AG09319 (cell line): ENCODE measurements around the gene VASP.

ENCODE experiments used
- DNase-seq: peaks from one replicate; pipeline ENCODE4 v3.0.0-alpha.2; 2010; ENCODE audit warnings: low read depth; ENCODE audit errors: extremely low read depth
- CTCF ChIP-seq: IDR thresholded peaks from 2 replicates; pipeline ENCODE4 v1.5.1; 2011; ENCODE audit warnings: low read depth, mild to moderate bottlenecking, inconsistent platforms, low read length, moderate library complexity

Gene VASP

GRCh38 chr19:45528149-45528743 lies 21.0 kb downstream of the VASP start:
- TF ChIP-seq CTCF = no peak
- DNase-seq = no peak

DNA sequence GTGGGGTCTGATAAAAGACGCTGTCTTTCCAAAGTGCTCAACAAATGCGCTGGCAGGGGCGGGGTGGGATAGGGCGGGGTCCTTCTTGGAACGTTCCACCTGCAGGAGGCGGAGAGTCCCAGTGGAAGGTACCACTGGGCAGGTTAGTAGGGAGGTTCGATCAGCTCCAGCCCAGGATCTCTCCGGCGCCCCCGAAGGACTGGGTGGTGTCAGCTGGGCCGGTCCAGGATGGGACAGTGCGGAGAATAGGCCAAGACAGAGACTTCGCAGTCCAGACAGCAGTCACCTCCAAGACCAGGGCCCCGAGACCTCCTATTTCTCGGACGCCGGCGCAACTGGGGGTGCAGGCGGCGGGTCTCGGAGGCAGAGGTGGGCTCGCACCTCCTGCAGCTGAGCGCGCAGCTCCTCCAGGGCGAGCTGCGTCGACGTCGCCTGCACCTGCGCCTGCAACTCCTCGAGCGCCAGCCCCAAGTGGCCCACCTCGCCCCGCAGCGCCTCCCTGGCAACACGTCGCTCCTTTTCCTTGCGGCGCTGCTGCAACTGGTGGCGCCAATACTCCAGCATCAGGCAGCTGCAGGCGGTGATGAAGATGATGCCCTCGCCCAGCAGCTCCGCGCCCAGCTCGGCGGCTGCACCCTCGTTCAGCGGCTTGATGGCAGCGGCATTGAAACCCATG lies 21.6 kb downstream of the VASP start:
- DNase-seq = no peak
- TF ChIP-seq CTCF = no peak

DNA sequence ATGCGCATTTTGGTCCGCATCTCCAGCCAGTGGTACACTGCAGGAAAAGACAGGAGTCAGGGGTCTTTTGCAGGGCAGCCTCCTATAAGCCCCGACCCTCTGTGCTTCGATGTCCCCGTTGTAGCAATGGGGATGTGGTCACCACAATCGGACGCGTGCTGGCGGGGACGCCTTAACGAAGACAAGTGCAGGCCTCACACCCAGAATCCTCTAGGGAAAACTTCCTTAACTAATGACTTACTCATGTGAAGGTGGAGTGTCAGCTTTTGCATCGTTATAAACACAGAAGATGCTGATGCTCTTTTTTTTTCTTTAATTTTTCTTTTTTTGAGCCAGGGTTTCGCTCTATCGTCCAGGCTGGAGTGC lies 22.1 kb downstream of the VASP start:
- no peak for TF ChIP-seq CTCF
- no peak for DNase-seq

DNA sequence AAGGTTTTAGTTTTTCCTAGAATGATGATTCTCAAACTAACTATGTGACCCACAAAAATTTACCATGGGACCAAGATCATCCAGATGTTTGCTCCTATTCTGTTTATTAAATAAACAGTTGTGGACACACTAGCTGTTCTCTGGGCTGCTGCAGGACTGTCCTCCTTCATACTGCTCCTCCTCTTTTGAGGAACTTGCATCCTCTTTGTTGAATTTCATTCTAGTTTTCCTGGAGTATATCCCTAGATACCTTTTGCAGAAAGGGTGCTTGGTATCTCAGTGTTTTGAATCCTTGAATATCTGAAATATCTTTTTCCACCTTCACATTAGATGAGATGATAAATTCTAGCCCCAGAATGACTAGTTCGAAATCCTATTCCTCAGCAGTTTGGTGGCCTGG lies 24.1 kb downstream of the VASP start:
- no peak for TF ChIP-seq CTCF
- DNase-seq = no peak

GRCh38 chr19:45539459-45539858 lies 32.2 kb downstream of the VASP start:
- DNase-seq = no peak
- no peak for TF ChIP-seq CTCF

DNA sequence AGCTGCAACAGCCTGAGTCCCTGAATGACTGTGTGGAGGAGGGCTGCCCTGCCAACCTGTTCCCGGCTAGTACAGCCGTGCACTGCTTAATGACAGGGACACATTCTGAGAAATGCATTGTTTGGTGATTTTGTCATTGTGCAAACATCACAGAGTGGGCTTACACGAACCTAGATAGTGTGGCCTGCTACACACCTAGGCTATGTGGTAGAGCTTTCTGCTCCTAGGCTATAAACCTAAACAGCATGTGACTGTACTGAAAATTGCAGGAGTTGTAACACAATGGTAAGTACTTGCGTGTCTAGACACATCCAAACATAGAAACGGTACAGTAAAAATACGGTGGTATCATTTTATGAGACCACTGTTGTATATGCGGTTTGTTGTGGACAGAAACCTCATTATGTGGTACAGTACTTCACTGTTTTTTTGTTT lies 35.0 kb downstream of the VASP start:
- no peak for TF ChIP-seq CTCF
- DNase-seq = no peak

DNA sequence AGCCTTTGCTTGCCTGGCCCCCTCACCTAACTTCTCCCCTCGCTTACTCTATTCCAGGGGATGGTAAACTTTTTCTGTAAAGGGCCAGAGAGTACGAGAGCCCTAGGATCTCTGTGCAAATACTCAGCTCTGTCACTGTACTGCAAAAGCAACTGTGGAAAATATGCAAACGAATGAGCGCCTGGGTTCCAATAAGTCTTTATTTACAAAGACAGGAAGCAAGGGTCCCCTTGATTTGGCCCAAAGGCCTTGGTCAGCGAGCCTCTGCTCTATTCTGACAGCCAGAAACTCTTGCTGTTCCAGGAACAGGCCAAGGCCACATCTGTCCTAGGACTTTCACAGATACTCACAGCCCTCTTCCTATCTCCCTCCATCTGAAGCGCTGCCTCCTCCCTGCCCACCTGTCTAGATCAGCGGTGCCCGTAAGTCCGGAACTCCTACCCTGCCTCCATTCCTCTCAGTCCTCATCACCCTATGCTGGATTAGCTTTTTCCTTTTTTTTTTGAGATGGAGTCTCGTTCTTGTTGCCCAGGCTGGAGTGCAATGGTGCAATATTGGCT lies 40.0 kb downstream of the VASP start:
- DNase-seq = no peak
- TF ChIP-seq CTCF = no peak
